Measurements from ENCODE around the gene NELL2.

NELL2 gene

DNA sequence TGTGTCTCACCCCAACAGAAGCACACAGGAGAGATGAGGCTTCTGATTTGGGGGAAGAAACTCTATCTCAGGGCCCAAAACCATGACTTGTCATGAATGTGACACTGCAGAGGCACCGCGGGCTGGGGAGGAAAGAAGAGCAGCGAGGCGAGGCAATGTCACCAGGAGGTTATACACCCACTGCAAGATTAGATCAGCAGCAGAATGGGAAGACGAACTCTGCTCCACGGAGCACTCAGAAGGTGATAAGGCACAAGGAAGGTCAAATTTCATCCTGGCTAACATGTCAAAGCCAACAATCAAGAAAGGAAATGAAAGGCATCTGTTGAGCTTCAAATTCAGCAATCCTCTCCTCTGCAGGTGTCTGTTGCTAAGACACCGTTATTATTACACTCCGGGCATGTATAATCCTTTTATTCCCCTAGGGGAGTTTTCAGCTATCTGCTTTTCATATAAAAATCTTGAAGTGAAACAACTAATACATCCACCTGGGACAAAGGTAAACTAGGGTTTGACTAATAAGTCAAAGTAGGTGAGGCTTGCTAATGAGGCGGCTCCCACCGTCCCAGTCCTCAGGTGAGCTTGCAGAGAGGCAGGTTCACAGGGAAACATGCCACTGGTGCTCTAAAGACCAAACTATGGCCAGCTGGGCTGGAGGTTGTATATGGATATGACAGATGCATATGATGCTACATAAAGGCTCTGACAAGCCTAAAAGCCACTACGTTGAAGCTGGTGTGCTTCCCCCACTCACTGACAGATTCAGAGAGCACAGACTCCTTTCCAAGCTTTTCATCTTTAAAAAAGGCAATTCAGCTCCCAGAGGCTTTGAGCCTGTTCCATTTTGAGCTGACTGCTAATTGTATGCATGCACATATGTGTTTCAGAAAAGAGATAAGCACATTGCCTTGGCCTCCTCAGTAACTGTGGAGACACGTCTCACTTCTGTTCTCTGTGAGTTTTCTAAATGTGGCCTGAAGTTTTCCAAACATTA, 221.2 kb downstream of the NELL2 start:
- TF ChIP-seq TAF1 (IDR thresholded peaks at IDR 0.05; ENCODE audit: borderline replicate concordance, insufficient read depth, low read length) (no peak), SIN3A (IDR thresholded peaks at IDR 0.05; ENCODE audit: borderline replicate concordance, insufficient read depth, low read length) (no peak), POLR2AphosphoS5 (IDR thresholded peaks at IDR 0.05; ENCODE audit: low read depth, low read length) (no peak), FOXP2 (optimal IDR thresholded peaks at IDR 0.05; ENCODE audit: borderline replicate concordance, extremely low read depth, extremely low read length, insufficient read depth) (no peak)
- TF ChIP-seq, protein P1, sequence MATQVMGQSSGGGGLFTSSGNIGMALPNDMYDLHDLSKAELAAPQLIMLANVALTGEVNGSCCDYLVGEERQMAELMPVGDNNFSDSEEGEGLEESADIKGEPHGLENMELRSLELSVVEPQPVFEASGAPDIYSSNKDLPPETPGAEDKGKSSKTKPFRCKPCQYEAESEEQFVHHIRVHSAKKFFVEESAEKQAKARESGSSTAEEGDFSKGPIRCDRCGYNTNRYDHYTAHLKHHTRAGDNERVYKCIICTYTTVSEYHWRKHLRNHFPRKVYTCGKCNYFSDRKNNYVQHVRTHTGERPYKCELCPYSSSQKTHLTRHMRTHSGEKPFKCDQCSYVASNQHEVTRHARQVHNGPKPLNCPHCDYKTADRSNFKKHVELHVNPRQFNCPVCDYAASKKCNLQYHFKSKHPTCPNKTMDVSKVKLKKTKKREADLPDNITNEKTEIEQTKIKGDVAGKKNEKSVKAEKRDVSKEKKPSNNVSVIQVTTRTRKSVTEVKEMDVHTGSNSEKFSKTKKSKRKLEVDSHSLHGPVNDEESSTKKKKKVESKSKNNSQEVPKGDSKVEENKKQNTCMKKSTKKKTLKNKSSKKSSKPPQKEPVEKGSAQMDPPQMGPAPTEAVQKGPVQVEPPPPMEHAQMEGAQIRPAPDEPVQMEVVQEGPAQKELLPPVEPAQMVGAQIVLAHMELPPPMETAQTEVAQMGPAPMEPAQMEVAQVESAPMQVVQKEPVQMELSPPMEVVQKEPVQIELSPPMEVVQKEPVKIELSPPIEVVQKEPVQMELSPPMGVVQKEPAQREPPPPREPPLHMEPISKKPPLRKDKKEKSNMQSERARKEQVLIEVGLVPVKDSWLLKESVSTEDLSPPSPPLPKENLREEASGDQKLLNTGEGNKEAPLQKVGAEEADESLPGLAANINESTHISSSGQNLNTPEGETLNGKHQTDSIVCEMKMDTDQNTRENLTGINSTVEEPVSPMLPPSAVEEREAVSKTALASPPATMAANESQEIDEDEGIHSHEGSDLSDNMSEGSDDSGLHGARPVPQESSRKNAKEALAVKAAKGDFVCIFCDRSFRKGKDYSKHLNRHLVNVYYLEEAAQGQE (IDR thresholded peaks at IDR 0.05; ENCODE audit: insufficient read depth in 1 of 2, low read depth in 2 of 2, low read length in 2 of 2), result no peak

DNA sequence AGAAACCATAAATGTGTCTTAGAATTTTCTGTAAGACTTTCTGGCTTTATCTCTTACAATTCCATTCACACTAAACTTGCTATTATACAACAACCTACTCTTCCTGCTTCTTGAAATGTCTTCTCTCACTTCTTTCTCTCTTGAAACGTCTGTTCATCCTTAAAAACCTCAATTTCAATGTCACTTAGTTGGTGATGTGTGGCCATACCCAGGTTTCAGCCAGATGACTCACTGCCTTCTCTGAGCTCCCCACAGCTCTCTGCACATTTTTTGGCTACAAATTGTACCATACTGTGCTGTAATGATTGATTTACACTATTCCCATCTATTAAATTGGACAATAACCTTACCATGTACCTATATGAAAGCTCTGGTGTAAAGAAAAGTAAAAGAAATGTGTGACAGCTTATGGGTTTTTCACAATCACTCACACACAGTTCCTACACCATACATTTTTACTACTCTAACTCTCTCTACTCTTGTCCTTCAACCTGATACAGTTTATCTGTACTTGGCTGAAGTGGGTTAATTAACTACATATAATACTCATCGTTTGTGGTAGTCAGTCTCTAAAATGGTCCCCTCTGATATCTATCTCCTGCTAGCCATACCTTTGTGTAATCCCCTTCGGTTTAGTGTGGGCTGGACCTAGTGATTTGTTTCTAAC, 222.1 kb downstream of the NELL2 start:
- TF ChIP-seq POLR2AphosphoS5 (IDR thresholded peaks at IDR 0.05; ENCODE audit: low read depth, low read length), result no peak
- TF ChIP-seq FOXP2 (optimal IDR thresholded peaks at IDR 0.05; ENCODE audit: borderline replicate concordance, extremely low read depth, extremely low read length, insufficient read depth), result no peak
- no peak for TF ChIP-seq TAF1 (IDR thresholded peaks at IDR 0.05; ENCODE audit: borderline replicate concordance, insufficient read depth, low read length)
- no peak for TF ChIP-seq SIN3A (IDR thresholded peaks at IDR 0.05; ENCODE audit: borderline replicate concordance, insufficient read depth, low read length)

DNA sequence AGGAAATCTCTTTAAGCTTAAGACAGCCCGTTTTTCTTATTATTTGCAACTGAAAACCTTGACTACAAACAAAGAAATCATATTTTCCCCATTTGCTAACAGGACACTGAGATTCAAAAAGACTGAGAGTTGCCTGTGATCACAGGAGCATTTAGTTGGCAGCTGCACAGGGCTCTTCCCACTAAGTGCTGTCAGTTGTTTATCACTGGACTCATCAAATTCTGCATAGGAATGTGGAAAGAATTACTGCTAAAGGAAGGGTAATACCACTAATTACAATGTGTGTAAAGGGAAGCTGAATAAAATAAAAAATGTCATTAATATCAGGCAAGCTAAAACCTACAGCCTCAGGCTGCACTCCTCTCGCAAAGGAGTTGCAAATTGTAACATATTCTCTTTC, 226.4 kb downstream of the NELL2 start:
- TF ChIP-seq SIN3A (IDR thresholded peaks at IDR 0.05; ENCODE audit: borderline replicate concordance, insufficient read depth, low read length) (no peak), TAF1 (IDR thresholded peaks at IDR 0.05; ENCODE audit: borderline replicate concordance, insufficient read depth, low read length) (no peak), FOXP2 (optimal IDR thresholded peaks at IDR 0.05; ENCODE audit: borderline replicate concordance, extremely low read depth, extremely low read length, insufficient read depth) (no peak), POLR2AphosphoS5 (IDR thresholded peaks at IDR 0.05; ENCODE audit: low read depth, low read length) (no peak)
- TF ChIP-seq, protein P1 (IDR thresholded peaks at IDR 0.05; ENCODE audit: insufficient read depth in 1 of 2, low read depth in 2 of 2, low read length in 2 of 2), result no peak

DNA sequence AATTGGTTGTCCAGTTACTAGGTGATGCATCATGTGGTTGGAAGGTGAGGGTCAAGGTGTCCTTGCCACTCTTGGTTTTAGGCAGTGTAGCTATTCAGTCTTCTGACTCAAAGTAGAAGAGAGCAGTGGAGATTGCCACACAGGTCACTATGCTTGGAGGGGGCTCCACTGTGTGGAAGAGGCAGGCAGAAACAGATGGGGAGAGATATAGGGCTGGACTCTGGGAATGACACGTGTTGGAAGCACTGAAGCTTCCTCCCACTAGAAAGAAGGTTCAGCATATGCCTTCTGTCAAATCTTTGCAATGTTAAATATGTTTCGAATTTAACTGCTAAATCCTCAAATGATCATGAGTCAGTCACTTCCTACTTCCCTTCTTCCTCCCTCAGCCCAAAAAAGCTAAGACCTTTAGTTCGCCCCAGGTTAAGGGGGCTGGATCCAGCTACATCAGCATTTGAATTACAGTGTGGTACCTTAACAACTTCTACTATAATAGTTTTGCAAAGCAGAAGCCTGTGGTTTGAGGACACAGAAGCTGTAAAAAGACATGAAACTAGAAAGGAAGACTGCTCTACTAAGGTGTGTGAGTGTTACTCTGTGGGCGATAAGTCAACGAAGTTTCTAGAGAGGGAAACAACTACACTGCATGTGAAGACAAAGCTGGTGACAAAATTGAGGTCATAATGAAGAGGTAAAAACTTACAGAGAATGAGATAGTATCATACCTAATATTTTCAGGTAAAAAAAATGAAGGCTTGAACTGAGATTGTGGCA, 228.0 kb downstream of the NELL2 start:
- no peak for TF ChIP-seq POLR2AphosphoS5 (IDR thresholded peaks at IDR 0.05; ENCODE audit: low read depth, low read length)

DNA sequence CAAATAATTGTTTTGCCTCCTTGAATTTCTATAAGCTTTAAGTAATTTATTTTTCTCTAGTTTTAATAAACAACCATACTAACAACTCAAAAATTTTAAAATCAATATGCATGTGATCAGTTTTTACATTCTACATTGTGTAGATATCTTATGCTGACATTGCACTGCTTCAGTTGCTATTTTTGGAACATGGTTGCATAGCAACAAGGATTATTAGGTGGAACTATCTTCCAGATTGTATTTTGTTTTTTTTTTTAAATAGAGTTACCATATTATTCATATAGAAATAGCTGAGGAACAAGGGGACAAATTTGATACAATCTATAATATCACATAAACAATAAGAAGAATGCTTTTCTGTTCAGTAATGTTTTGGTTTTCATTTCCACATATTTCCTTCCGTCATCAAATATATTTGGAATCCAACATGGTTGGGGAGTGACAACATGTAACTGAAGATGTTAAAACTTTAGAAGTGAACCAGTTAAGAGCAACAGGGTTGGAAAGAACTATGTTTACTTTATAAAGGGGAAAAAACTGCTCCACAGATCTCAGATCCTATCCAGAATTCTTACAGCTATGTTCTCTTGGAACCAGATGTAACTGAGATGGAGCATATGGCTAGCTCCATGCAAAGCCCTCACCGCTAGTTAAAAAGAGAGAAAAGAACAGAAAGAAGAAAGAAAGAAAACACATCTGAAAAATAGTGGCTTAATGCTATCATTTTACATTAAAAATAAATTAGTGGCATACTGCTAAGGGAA, 235.5 kb downstream of the NELL2 start:
- TF ChIP-seq FOXP2 (optimal IDR thresholded peaks at IDR 0.05; ENCODE audit: borderline replicate concordance, extremely low read depth, extremely low read length, insufficient read depth) (no peak), SIN3A (IDR thresholded peaks at IDR 0.05; ENCODE audit: borderline replicate concordance, insufficient read depth, low read length) (no peak), TAF1 (IDR thresholded peaks at IDR 0.05; ENCODE audit: borderline replicate concordance, insufficient read depth, low read length) (no peak), POLR2AphosphoS5 (IDR thresholded peaks at IDR 0.05; ENCODE audit: low read depth, low read length) (no peak)
- TF ChIP-seq, protein P1 (IDR thresholded peaks at IDR 0.05; ENCODE audit: insufficient read depth in 1 of 2, low read depth in 2 of 2, low read length in 2 of 2), result no peak

All from PFSK-1 (cell line).